ENCODE results near the gene KLF2. TPM values are rescaled to one million over a fixed set of nuclear protein-coding genes. Genes with fewer than 3 reads are reported as not detected.

KLF2 gene
- total RNA-seq, 2 experiments from 2014 or later: 172 to 193 TPM

DNA sequence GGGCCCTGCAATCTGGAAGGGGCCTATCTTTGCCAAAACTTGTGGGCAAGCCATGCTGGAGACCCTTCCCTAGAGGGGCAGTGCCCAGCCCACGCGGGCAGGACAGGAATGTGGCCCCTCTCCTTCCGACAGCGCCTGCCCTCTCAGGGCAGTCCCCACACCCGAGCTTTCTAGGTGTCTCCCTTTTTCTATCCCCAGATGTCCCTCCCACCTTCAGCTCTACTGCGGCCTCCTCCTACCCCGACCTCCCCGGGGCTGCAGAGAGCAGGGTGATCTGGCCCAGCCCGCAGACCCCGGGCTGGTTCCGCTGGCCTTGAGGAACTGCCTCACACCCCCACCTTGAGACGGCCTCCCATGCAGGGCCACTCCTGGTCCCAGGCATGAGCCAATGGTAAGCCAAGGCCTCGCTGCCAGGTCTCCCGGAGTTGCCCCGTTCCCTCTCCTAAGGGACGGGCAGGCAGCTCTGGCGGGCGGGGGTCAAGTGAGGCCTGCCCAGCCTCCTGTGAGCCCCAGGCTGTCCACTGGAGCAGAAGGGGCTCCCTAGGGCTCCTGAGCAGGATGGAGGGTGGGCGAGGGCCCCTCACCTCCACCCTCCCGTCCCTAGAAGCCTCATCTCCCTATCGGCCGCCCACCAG lies 39.7 kb downstream of the KLF2 start:
- no peak overlapping the region for H3K4me3 Mint-ChIP-seq

DNA sequence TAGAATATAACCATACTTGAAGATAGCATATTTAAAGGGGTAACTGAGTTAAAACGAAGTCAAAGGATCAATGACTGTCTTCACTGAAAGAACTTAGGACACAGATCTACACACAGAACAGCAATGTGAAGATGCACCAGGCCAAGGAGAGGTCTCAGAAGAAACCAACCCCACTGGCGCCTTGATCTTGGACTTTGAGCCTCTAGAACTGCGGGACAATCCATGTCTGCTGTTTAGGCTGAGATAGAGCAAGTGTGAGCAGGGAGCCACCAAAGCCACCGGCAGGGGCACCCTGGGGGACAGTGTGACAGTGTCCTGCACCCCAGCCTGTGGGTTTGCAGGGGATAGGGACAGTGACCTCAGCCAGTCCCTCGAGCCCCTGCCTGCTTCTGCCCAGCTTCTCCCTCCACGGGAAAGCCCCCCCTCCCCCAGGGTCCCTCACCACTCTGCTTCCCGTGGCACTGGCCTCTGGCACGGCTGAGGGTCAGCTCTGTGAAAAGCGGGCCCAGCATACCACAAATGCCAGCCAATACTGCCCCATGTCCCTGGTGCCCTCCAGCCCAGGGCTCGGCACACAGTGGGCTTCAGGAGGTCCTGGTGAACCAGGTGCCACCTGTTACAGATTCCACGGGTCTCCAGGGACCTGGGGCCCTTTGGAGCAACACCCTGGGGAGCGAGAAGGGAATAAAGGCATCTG lies 40.8 kb downstream of the KLF2 start:
- Mint-ChIP-seq H3K27ac (peak overlapping the region; percentile 85), H3K4me1 (peaks cover 47% of the 10 kb centered on the region), H3K9me3 (no peaks in the 10 kb centered on the region), H3K36me3 (peaks cover 10% of the 10 kb centered on the region), H3K4me3 (peak overlapping the region; percentile 78), H3K27me3 (peaks cover 20% of the 10 kb centered on the region)
- ATAC-seq (ENCODE audit: low read depth) (no peak), DNase-seq (no peak)
- POLR2A ChIA-PET: interaction anchor here (1.2 to 19.3 kb wide), 8 partner anchors 9 to 103 kb away, joined by 3 to 532 read pairs (median 12); partner anchors contain the start of gene KLF2

More for the DNA sequence above, 39.7 kb downstream of the KLF2 start:
- H3K27ac Mint-ChIP-seq: no peak overlapping the region
- peaks cover 18% of the 10 kb centered on the region for H3K27me3 Mint-ChIP-seq
- no peak for ATAC-seq (ENCODE audit: low read depth)
- DNase-seq: no peak
- peaks cover 50% of the 10 kb centered on the region for H3K4me1 Mint-ChIP-seq
- H3K9me3 Mint-ChIP-seq: no peaks in the 10 kb centered on the region
- POLR2A ChIA-PET: interaction anchor here (3.1 to 19.3 kb wide), 3 partner anchors 22 to 37 kb away, joined by 16 to 532 read pairs (median 28); partner anchors contain the start of gene KLF2
- peaks cover 13% of the 10 kb centered on the region for H3K36me3 Mint-ChIP-seq

DNA sequence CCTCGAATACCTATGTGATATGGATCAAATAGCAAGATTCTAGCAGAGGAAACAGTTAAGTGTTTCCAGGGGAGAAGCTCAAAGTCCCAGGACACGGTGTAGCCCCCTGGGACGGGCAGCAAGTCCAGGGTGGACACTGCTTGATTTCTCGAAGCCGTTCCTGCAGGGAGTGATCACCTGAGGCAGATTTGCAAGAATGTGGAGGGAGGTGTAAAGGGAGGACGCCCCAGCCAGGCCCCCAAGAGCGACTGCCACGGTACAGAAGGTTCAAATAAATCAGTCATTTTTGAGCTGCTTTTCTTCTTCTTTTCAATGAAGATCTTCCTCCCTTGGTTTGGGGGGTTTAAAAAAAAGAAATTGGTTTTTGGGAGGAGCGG lies 41.4 kb downstream of the KLF2 start:
- peaks cover 7% of the 10 kb centered on the region for H3K36me3 Mint-ChIP-seq
- peaks cover 18% of the 10 kb centered on the region for H3K27me3 Mint-ChIP-seq
- H3K4me3 Mint-ChIP-seq: peak overlapping the region; percentile 78
- no peak for ATAC-seq (ENCODE audit: low read depth)
- H3K4me1 Mint-ChIP-seq: peaks cover 47% of the 10 kb centered on the region
- H3K9me3 Mint-ChIP-seq: no peaks in the 10 kb centered on the region
- POLR2A ChIA-PET: interaction anchor here (1.0 to 19.3 kb wide), 9 partner anchors 8 to 104 kb away, joined by 3 to 532 read pairs (median 9); partner anchors contain the start of gene KLF2
- no peak for DNase-seq
- H3K27ac Mint-ChIP-seq: peak overlapping the region; percentile 85

DNA sequence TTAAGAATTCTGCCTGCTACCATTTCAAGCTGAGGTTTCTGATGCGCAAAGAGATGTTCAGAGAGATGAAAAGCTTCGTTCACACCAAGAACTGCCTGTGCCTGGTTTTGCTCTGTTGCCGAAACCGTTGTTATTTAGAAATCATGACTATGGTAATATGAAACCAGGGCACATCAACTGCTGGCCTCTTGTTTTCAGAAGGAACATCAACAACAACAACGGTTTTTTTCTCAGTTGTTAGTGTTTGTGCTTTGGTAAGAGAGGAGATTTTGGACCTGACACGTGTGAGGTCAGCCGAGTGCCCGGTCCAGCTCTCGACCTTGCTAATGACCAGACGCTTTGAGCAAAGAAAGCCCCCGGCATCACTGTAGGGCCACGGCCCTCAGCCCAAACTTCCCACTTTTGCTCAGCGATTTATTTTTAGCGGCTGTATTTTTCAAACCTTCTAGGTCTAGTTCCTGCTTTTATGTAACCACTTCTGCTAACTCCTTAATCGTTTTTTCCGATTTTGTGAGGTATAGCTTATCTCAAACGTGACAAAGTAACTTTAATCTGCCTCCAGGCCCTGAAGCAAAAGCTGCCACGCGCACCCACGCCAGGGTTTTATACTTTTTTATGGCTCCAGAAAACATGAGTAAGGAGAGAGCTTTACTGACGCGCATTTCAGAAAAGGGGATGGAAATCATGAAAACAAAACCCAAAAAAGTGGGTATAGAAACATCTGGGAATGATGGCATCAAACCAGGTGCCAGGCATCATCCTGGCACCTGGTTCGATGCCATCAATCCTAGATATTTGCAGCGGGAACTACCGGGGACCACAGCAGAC lies 42.0 kb downstream of the KLF2 start:
- DNase-seq (no peak), ATAC-seq (ENCODE audit: low read depth) (no peak)
- peak overlapping the region; percentile 78 for H3K4me3 Mint-ChIP-seq
- POLR2A ChIA-PET: interaction anchor here (0.6 to 19.3 kb wide), 13 partner anchors 8 to 213 kb away, joined by 3 to 532 read pairs (median 7); partner anchors contain the start of gene KLF2
- peaks cover 48% of the 10 kb centered on the region for H3K4me1 Mint-ChIP-seq
- peaks cover 5% of the 10 kb centered on the region for H3K36me3 Mint-ChIP-seq
- no peaks in the 10 kb centered on the region for H3K9me3 Mint-ChIP-seq
- H3K27ac Mint-ChIP-seq: peak overlapping the region; percentile 85
- peaks cover 18% of the 10 kb centered on the region for H3K27me3 Mint-ChIP-seq

DNA sequence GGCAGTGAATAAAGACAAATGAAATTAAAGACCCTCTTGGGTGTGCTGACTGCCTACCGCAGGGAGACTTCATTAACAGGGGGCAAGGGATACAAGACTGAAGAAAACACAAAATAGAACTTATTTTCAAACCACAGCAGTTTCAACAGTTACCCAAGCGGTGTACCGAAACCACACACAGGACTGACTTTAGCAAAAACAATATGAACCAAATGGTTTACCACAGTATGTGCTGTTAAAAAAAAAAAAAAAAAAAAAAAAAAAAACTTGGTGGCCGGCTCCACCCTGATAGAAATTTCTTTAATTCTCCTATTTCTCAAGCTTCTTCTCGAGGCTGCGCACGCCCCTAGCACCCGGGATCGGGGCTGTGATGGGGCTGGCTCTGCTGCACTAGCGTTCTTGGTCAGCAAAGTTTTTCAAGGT lies 42.6 kb downstream of the KLF2 start:
- POLR2A ChIA-PET: interaction anchor here (0.6 to 19.3 kb wide), 17 partner anchors 9 to 220 kb away, joined by 3 to 532 read pairs (median 7); partner anchors contain the start of gene KLF2
- peak overlapping the region; percentile 78 for H3K4me3 Mint-ChIP-seq
- H3K27ac Mint-ChIP-seq: peak overlapping the region; percentile 85
- peaks cover 3% of the 10 kb centered on the region for H3K36me3 Mint-ChIP-seq
- H3K9me3 Mint-ChIP-seq: no peaks in the 10 kb centered on the region
- ATAC-seq (ENCODE audit: low read depth) (no peak), DNase-seq (peak; percentile 64)
- peaks cover 16% of the 10 kb centered on the region for H3K27me3 Mint-ChIP-seq
- H3K4me1 Mint-ChIP-seq: peaks cover 50% of the 10 kb centered on the region

DNA sequence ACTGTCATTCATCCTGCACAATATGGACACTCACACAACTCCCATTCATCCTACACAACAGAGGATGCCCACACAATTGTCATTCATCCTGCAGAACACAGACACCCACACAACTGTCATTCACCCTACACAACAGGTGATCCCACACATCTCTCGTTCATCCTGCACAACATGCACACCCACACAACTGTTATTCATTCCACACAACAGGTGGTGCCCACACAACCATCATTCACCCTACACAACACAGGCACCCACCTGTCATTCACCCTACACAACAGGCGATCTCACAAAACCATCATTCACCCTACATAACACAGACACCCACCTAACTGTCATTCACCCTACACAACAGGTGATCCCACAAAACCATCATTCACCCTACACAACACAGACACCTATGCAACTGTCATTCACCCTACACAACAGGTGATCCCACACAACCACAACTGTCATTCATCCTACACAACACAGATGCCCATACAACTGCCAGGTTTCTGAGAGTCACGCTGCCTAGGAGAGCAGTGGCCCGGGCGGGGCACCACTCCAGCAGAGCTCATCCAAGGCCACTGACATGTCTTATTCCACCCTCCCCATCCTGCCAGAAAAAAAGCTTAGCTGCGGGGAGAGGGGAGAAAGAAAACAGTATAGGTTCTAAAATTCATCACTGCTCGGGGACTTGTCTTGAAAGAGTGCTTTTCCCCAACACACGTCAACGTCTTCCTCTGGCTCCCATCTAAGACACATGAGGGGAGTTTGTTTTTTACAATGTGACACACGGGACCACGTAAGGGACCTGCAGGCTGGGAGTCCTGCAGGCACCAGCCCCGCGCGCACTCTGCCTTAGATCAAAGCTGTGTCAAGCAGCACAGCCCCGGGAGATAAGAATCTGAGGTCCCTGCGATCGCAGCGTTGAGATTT lies 44.0 kb downstream of the KLF2 start:
- H3K27ac Mint-ChIP-seq: no peak overlapping the region
- peaks cover 13% of the 10 kb centered on the region for H3K27me3 Mint-ChIP-seq
- ATAC-seq (ENCODE audit: low read depth) (peak; percentile 48), DNase-seq (peak; percentile 70)
- H3K4me1 Mint-ChIP-seq: peaks cover 51% of the 10 kb centered on the region
- H3K36me3 Mint-ChIP-seq: peaks cover 3% of the 10 kb centered on the region
- POLR2A ChIA-PET: interaction anchor here (0.6 to 19.3 kb wide), 9 partner anchors 8 to 295 kb away, joined by 3 to 532 read pairs (median 4); partner anchors contain the start of genes AP1M1 and KLF2
- no peak overlapping the region for H3K4me3 Mint-ChIP-seq
- H3K9me3 Mint-ChIP-seq: no peaks in the 10 kb centered on the region

DNA sequence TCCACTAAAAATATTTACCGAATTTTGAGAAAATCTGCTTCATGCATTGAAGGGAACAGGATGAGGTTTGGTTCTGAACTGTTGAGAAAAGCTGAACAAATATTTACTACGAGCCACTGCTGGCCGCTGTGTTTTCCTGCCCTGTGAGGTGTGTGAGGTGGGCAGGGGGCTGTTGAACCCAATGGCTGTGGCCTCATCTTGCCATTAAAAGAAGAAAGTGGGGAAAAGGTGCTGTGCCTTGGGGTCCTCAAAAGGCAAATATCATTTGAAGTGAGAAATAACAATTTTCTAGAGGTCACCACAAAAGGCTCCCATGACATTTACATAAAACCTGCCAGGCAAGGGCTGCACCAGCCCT lies 44.7 kb downstream of the KLF2 start:
- Mint-ChIP-seq H3K9me3 (no peaks in the 10 kb centered on the region), H3K27me3 (peaks cover 8% of the 10 kb centered on the region), H3K4me1 (peaks cover 57% of the 10 kb centered on the region), H3K27ac (no peak overlapping the region), H3K36me3 (peaks cover 8% of the 10 kb centered on the region), H3K4me3 (no peak overlapping the region)
- POLR2A ChIA-PET: interaction anchor here (0.6 to 19.3 kb wide), 9 partner anchors 8 to 295 kb away, joined by 3 to 532 read pairs (median 4); partner anchors contain the start of genes AP1M1 and KLF2
- DNase-seq (no peak), ATAC-seq (ENCODE audit: low read depth) (no peak)

DNA sequence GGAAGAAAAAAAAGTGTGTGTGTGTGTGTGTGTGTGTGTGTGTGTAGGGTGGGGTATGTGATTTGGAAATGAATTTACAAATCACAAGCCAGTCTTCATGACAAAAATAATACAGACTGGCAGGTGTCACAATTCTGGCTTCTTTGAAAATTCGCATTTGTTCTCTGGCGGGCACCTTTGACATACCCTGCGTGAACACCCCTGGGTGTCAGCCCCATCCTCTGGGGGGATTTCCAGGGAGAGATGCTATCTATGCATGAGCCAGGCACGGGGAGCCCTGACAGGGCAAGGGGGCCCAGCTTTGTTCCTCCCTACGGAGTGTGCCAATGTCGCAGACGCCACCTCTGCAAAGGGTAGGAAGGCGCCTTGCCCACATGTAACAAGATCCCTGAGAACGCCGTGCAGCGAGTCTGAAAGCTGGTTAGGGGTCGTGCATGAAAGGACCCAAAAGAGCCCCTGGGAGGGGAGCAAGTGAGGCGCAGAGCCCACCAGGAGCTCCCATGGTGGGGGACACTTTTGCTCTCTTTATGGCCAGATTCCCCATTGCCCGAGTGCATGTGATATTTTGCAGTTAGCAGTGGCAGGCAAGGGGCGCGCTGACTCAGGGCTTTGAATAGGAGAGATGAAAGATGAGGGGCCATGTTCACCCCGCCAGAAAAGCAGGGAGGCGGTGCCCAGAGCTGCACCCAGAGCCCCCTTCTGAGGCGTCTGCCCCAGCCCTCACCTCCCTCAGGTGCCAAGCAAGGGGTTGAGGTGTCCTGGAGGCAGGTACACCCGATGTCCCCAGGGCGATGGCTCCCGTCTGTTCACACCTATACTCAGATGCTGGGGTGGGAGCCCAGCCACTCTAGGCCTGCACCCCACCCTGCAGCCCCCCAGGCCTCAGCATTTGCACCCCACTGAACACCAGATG lies 45.3 kb downstream of the KLF2 start:
- Mint-ChIP-seq H3K4me1 (peaks cover 63% of the 10 kb centered on the region), H3K27me3 (peaks cover 7% of the 10 kb centered on the region), H3K9me3 (no peaks in the 10 kb centered on the region), H3K27ac (no peak overlapping the region), H3K36me3 (peaks cover 13% of the 10 kb centered on the region), H3K4me3 (no peak overlapping the region)
- no peak for ATAC-seq (ENCODE audit: low read depth)
- POLR2A ChIA-PET: interaction anchor here (0.6 to 19.3 kb wide), 9 partner anchors 9 to 289 kb away, joined by 4 to 532 read pairs (median 12); partner anchors contain the start of genes AP1M1 and KLF2
- DNase-seq: no peak

DNA sequence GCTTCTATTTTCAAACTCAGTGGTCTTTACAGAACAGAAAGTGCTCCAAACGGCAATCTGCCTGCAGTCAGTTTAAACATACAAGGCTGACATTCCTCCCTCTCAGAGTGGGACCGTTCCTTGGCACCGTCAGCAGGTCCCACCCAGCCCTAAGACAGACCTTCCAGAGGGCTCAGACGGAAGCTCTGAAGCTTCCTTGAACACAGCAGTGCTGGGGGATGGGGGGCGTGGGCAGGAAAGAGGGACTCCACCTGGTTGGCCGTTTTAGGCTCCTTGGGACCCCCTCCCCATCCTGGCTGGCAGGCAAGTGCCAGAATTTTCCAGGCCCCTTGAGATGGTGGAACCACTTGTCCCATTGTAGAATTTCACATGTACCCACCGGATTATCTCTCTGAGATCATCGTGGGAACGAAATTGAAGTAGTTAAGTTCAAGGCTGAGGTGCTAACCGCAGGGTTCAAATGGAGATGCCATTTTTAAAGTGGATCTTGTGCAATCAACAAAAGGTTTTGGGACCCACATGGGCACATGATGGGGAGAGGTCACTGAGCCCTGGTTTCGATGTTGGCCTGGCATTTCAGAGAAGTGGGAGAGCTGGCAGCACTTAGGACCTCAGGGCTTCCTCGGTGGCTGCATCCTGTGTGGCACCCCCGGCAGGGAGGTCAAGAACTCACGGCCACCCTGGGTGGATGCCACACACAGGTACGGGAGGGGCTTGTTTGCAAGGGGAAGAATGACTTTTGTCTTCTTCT lies 46.2 kb downstream of the KLF2 start:
- no peaks in the 10 kb centered on the region for H3K9me3 Mint-ChIP-seq
- peak; percentile 67 for DNase-seq
- no peak overlapping the region for H3K4me3 Mint-ChIP-seq
- H3K4me1 Mint-ChIP-seq: peaks cover 67% of the 10 kb centered on the region
- H3K36me3 Mint-ChIP-seq: peaks cover 16% of the 10 kb centered on the region
- no peak for ATAC-seq (ENCODE audit: low read depth)
- peaks cover 4% of the 10 kb centered on the region for H3K27me3 Mint-ChIP-seq
- POLR2A ChIA-PET: interaction anchor here (1.0 to 19.3 kb wide), 9 partner anchors 10 to 227 kb away, joined by 3 to 532 read pairs (median 14); partner anchors contain the start of genes HSH2D and KLF2
- no peak overlapping the region for H3K27ac Mint-ChIP-seq

DNA sequence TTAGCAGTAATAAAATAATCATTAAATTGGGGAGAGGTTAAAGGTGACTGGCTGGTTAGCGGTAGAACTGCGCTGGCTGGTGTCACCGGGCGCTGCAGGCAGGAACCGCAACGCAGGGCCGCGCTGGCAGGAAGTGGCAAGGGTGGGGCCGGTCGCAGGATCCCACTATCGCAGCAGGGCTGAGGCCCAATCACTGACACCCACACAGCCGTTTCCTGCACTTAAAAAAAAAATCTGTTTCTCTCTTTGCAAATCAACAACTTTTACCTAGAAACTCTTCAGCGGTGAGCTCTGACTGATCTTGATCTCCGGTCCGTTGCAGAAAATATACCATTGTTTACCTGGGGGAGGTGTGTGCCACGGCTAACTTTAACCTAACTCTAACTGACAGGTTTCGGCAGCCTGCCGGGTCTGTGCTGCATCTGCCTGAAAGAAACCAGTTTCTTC lies 46.9 kb downstream of the KLF2 start:
- peaks cover 19% of the 10 kb centered on the region for H3K36me3 Mint-ChIP-seq
- peaks cover 64% of the 10 kb centered on the region for H3K4me1 Mint-ChIP-seq
- H3K9me3 Mint-ChIP-seq: no peaks in the 10 kb centered on the region
- H3K27ac Mint-ChIP-seq: no peak overlapping the region
- no peak overlapping the region for H3K4me3 Mint-ChIP-seq
- H3K27me3 Mint-ChIP-seq: peaks cover 4% of the 10 kb centered on the region
- ATAC-seq (ENCODE audit: low read depth): peak; percentile 56
- DNase-seq: peak; percentile 93
- POLR2A ChIA-PET: interaction anchor here (0.9 to 19.3 kb wide), 10 partner anchors 10 to 527 kb away, joined by 3 to 532 read pairs (median 12); partner anchors contain the start of genes HSH2D and KLF2

Data from activated naive CD8-positive, alpha-beta T cell treated with anti-CD3 and anti-CD28 coated beads, Interleukin-2, amount 10 ng/mL, durations not matched to agents 7 days and 5 days (primary cell).